Spleen (tissue), 11 donors: ENCODE measurements around the gene TIGD3. TPM values are rescaled to one million over a fixed set of nuclear protein-coding genes. Genes with fewer than 3 reads are reported as not detected.

Source experiments
- DNase-seq: peaks from one replicate; pipeline ENCODE4 v3.0.0-alpha.2; 2020
- H3K27ac ChIP-seq, 8 donors: fragments of 200-600 bp; sonication (generic) in 7 of 8; 1 replicate in 4 of 8; 2 replicates in 4 of 8; pipeline versions ENCODE4 v1.5.0 to v1.8.0; 2016 to 2021; ENCODE audit warnings: inconsistent platforms in 4 of 8, mild to moderate bottlenecking in 4 of 8, moderate library complexity in 1 of 8
- H3K27me3 ChIP-seq, 7 donors: fragments of 200-600 bp; sonication (generic) in 6 of 7; replicated peaks in 1 of 7; 1 replicate in 4 of 7; 2 replicates in 3 of 7; pipeline versions ENCODE4 v1.5.0 to v1.8.0; 2016 to 2021; ENCODE audit warnings: inconsistent platforms in 3 of 7, mild to moderate bottlenecking in 1 of 7
- H3K36me3 ChIP-seq, 6 donors: fragments of 200-600 bp; sonication (generic) in 5 of 6; 1 replicate in 4 of 6; 2 replicates in 2 of 6; pipeline versions ENCODE4 v1.5.0 to v1.8.0; 2016 to 2021; ENCODE audit warnings: inconsistent platforms in 2 of 6
- H3K4me1 ChIP-seq, 6 donors: fragments of 200-600 bp; sonication (generic) in 5 of 6; 1 replicate in 3 of 6; 2 replicates in 3 of 6; pipeline versions ENCODE4 v1.5.0 to v1.8.0; 2016 to 2021; ENCODE audit warnings: inconsistent platforms in 3 of 6
- H3K4me3 ChIP-seq, 8 donors: fragments of 200-600 bp; sonication (generic) in 7 of 8; 1 replicate in 4 of 8; 2 replicates in 4 of 8; pipeline versions ENCODE4 v1.5.0 to v1.8.0; 2016 to 2021; ENCODE audit warnings: inconsistent platforms in 4 of 8, mild to moderate bottlenecking in 4 of 8, moderate library complexity in 2 of 8
- H3K9me3 ChIP-seq, 8 donors: fragments of 200-600 bp; sonication (generic) in 7 of 8; 1 replicate in 4 of 8; 2 replicates in 4 of 8; pipeline versions ENCODE4 v1.5.0 to v1.8.0; 2016 to 2021; ENCODE audit warnings: inconsistent platforms in 4 of 8
- POLR2A ChIP-seq, 3 donors: fragments of 450-650 bp; IDR thresholded peaks; one replicate each; pipeline ENCODE4 v1.5.1; 2017; ENCODE audit warnings: antibody characterized with exemption in 3 of 3, mild to moderate bottlenecking in 1 of 3
- POLR2AphosphoS5 ChIP-seq, 3 donors: sonication (generic); formaldehyde crosslinking; IDR thresholded peaks; one replicate each; pipeline ENCODE4 v1.5.1; 2017; ENCODE audit warnings: antibody characterized with exemption in 3 of 3
- WGBS, 5 donors: extraction: QIAGEN DNeasy Blood & Tissue Kit in 3 of 5; methylation state at CpG; one replicate each; pipeline versions ENCODE4 v1.1.5 to v1.1.7; 2013 to 2018; 5-methylcytosine and 5-hydroxymethylcytosine counted together
- intact Hi-C: fragments of 100-400 bp; cut with DNase I; formaldehyde crosslinking; loops from one replicate; pipeline ENCODE4 v1.15.0; 2023; ENCODE audit warnings: low total_unique reads
- polyA plus RNA-seq, 3 donors: library from polyadenylated mRNA; stranded (reverse); fragments of 200-250 nt; gene quantifications; one replicate each; pipeline ENCODE4 v1.2.1, GENCODE V29; 2013
- total RNA-seq, 7 donors: library from RNA; depleted of rRNA in 3 of 7; stranded (reverse); fragments of >200 nt in 3 of 7; fragmentation: NEBNext Ultra II Directional in 4 of 7; extraction: Animal tissue kit (Norgen Biotek cat#: 25700) in 4 of 7; gene quantifications; one replicate each; pipeline versions ENCODE4 v1.1.0 to v1.2.1, GENCODE V29; 2016 to 2021
- TF ChIP-seq, protein P1 (sequence below), 11 experiments: fragments of 200-600 bp in 7 of 11; fragments of 450-650 bp in 4 of 11; sonication (generic) in 4 of 11; IDR thresholded peaks in 8 of 11; conservative IDR thresholded peaks in 3 of 11; 1 replicate in 7 of 11; 2 replicates in 4 of 11; pipeline versions ENCODE4 v1.4.0 to v1.8.0; 2016 to 2021; ENCODE audit warnings: antibody characterized with exemption in 11 of 11, inconsistent platforms in 4 of 11, mild to moderate bottlenecking in 1 of 11
- donor health status: healthy with polysubstance abuse.
- donor health status: DM: no; HTN: no; CAD: no; lungs with moderate emphysema.
- donor health status: DM: no; HTN: no; CAD: no.
- donor health status: Bipolar disorder and iron deficiency.
- donor health status: healthy.
- donor health status: DM: no; HTN: no; CAD: no.
- donor health status: DM: yes; HTN: yes; CAD: no.

Gene TIGD3
- total and polyA plus RNA-seq, 10 donors, result 0.56 to 2.7 (median 0.93) TPM

DNA sequence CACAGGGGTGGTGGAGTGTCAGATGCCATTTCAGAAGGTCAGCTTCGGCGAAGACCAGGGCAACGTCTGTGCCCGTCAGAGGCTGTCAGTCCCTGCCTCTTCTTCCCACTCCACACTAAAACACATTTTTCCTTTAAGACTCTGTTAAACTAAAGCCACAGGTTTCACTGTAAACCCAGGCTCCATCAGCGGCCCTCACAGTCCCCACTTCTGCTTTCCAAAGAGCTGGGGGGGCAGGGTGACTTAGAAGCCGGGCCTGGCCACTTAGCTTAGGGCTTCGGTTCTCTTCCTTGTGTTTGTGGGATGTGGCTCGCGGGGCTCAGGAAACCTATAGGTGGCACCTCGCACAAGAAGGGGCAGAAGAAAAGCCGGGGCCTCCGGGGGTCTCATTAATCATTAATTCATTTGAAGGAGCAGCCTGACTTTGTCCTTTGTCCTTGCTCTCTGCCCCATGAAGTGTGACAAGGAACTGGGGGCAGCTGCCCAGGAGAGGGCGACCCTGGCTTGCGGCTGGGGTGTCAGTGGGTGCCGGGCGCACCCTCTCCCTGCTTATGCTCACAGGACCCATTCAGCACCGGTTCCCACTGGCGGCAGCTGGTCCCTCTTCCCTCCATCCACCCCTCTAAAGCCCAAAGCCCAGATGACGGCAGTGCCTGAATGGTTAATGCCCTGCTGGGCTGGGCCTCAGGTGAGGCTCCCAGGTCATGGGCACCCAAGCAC lies 23.8 kb downstream of the TIGD3 start:
- Histone ChIP-seq H3K27ac (peak overlapping the region in 7 of 8 donors; percentile 38 to 98 (median 53)), H3K4me1 (peaks cover 18 to 66% (median 45%) of the 10 kb centered on the region in 6 donors), H3K9me3 (no peaks in the 10 kb centered on the region), H3K36me3 (peaks cover 0 to 23% (median 0%) of the 10 kb centered on the region in 6 donors), H3K4me3 (no peak overlapping the region), H3K27me3 (no peaks in the 10 kb centered on the region)
- intact Hi-C loops, result no loop called here
- DNase-seq, result no peak
- TF ChIP-seq, protein P1, sequence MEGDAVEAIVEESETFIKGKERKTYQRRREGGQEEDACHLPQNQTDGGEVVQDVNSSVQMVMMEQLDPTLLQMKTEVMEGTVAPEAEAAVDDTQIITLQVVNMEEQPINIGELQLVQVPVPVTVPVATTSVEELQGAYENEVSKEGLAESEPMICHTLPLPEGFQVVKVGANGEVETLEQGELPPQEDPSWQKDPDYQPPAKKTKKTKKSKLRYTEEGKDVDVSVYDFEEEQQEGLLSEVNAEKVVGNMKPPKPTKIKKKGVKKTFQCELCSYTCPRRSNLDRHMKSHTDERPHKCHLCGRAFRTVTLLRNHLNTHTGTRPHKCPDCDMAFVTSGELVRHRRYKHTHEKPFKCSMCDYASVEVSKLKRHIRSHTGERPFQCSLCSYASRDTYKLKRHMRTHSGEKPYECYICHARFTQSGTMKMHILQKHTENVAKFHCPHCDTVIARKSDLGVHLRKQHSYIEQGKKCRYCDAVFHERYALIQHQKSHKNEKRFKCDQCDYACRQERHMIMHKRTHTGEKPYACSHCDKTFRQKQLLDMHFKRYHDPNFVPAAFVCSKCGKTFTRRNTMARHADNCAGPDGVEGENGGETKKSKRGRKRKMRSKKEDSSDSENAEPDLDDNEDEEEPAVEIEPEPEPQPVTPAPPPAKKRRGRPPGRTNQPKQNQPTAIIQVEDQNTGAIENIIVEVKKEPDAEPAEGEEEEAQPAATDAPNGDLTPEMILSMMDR (IDR thresholded peaks at IDR 0.05 in 8 of 11, conservative IDR thresholded peaks at IDR 0.05 in 3 of 11), result no peak
- TF ChIP-seq POLR2A (IDR thresholded peaks at IDR 0.05) (no peak), POLR2AphosphoS5 (IDR thresholded peaks at IDR 0.05) (no peak)
- WGBS, 5 donors, result 48 to 63% (median 56%) methylated on average over 18 to 19 of the region's 19 CpGs

DNA sequence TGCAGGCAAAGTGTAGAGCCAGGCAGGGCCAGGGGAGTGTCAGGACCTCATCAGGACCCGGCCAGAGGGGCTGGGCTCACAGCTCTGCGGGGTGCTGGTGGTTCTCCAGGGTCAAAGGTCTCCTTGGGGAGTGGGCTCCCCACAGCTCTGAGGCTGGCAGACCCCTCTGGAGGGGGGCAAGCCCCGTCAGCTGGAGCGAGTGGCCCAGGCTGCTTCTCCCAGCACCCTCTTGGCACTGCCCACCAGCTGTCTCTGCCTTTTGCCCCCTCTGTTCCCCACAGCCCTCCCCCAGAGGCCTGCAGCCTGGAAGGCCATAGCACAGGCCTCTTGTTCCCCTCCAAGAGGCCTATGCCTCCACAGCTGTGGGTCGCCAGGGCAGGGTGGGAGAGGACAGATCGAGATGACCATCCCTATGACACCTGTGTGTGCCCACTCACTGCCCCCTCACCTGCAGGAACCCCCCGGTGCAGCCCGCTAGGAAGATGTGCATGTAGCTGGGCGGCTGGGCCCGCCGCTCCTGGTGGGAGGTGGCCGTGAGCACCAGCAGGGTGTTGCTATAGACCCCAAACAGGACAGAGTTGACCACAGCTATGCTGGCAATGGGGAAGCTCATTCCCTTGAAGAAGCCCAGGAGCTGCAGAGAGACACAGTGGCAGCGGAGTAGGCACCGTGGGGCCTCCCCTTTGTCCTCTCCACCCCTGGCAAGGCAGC lies 24.5 kb downstream of the TIGD3 start:
- TF ChIP-seq POLR2AphosphoS5 (IDR thresholded peaks at IDR 0.05) (no peak), POLR2A (IDR thresholded peaks at IDR 0.05) (no peak)
- TF ChIP-seq, protein P1 (IDR thresholded peaks at IDR 0.05 in 8 of 11, conservative IDR thresholded peaks at IDR 0.05 in 3 of 11), result no peak
- Histone ChIP-seq H3K27me3 (no peaks in the 10 kb centered on the region), H3K4me3 (no peak overlapping the region), H3K36me3 (peaks cover 0 to 23% (median 0%) of the 10 kb centered on the region in 6 donors), H3K4me1 (peaks cover 25 to 73% (median 52%) of the 10 kb centered on the region in 6 donors), H3K9me3 (no peaks in the 10 kb centered on the region), H3K27ac (peak overlapping the region in 4 of 8 donors; percentile 53 to 98 (median 76))
- intact Hi-C loops, result no loop called here
- 84 to 95% (median 95%) methylated on average over 7 to 14 of the region's 14 CpGs for WGBS, 5 donors
- no peak for DNase-seq

DNA sequence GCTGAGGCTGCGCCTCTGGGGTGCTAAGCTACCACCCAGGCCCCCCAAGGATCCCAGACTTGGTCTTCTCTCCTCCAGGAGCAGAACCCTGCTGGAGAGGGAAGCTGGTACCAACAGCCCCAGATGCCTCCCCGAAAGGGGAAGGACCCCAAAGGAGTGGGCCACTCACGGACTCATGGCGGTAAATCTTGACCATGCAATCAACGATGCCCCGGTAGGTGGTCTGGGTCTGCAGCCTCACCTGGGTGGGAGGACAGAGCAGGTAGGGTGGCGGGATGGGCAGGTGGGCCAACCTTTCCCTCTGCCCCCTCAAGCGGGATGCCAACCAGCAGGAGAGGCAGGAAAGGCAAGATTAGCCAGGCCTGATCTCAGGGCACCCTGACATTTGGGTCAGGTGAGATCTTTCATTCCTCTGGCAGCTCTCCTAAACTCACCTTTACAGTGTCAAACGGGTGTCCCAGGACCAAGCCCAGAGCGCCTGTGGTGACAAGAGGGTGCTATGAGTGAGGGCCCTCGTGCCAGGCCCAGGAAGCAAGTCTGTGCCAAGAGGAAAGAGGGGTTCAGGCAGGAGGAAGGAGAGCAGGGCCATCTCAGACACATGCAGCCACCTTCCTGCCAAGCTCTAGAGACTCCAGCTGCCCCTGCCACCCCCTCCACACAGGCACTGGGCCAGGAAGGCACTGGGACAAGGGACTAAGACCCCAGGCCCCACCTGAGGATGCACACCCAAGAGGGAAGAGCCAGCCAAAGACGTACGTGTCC lies 25.3 kb downstream of the TIGD3 start:
- H3K4me1 ChIP-seq, result peaks cover 33 to 81% (median 60%) of the 10 kb centered on the region in 6 donors

More for the DNA sequence above, 25.3 kb downstream of the TIGD3 start:
- no peaks in the 10 kb centered on the region for H3K9me3 ChIP-seq
- 84 to 93% (median 88%) methylated on average over 11 to 13 of the region's 13 CpGs for WGBS, 5 donors
- TF ChIP-seq, protein P1 (IDR thresholded peaks at IDR 0.05 in 8 of 11, conservative IDR thresholded peaks at IDR 0.05 in 3 of 11), result no peak
- no peak for TF ChIP-seq POLR2AphosphoS5 (IDR thresholded peaks at IDR 0.05)
- no peak for TF ChIP-seq POLR2A (IDR thresholded peaks at IDR 0.05)
- H3K27ac ChIP-seq, result peak overlapping the region in 3 of 8 donors; percentile 97 to 98 (median 98)
- DNase-seq, result no peak
- no peak overlapping the region for H3K4me3 ChIP-seq
- peaks cover 0 to 22% (median 0%) of the 10 kb centered on the region in 6 donors for H3K36me3 ChIP-seq
- intact Hi-C loops, result no loop called here
- H3K27me3 ChIP-seq, result no peaks in the 10 kb centered on the region
